Adrenal gland (tissue), 12 donors: ENCODE data around the gene GNG11. TPM values are rescaled to one million over a fixed set of nuclear protein-coding genes. Genes with fewer than 3 reads are reported as not detected.

Source experiments
- DNase-seq, 7 donors: peaks; one replicate each; pipeline ENCODE4 v3.0.0-alpha.2; 2019 to 2020
- H3K27ac ChIP-seq, 5 donors: fragments of 200-600 bp; sonication (generic) in 4 of 5; 1 replicate in 3 of 5; 2 replicates in 2 of 5; pipeline versions ENCODE4 v1.5.1 to v1.8.0; 2016 to 2020; ENCODE audit warnings: mild to moderate bottlenecking in 1 of 5
- H3K27me3 ChIP-seq: fragments of 200-600 bp; 2 replicates; pipeline ENCODE4 v1.8.0; 2021
- H3K36me3 ChIP-seq, 2 donors: fragments of 200-600 bp; replicated peaks in 1 of 2; 1 replicate in 1 of 2; 2 replicates in 1 of 2; pipeline versions ENCODE4 v1.5.1 to v1.8.0; 2018 to 2022
- H3K4me1 ChIP-seq, 2 donors: fragments of 200-600 bp; replicated peaks in 1 of 2; 1 replicate in 1 of 2; 2 replicates in 1 of 2; pipeline versions ENCODE4 v1.5.1 to v1.8.0; 2018 to 2021
- H3K4me3 ChIP-seq, 4 donors: fragments of 200-600 bp; sonication (generic) in 3 of 4; one replicate each; pipeline ENCODE4 v1.5.1; 2016 to 2018
- H3K9me3 ChIP-seq, 3 donors: fragments of 200-600 bp; sonication (generic) in 1 of 3; replicated peaks in 1 of 3; 1 replicate in 2 of 3; 2 replicates in 1 of 3; pipeline versions ENCODE4 v1.5.1 to v1.8.0; 2016 to 2021
- POLR2A ChIP-seq, 2 donors: fragments of 450-650 bp; IDR thresholded peaks; one replicate each; pipeline ENCODE4 v1.6.1; 2017; ENCODE audit warnings: antibody characterized with exemption in 2 of 2, mild to moderate bottlenecking in 2 of 2, moderate library complexity in 1 of 2
- WGBS, 4 donors: extraction: QIAGEN DNeasy Blood & Tissue Kit in 2 of 4; methylation state at CpG; one replicate each; pipeline versions ENCODE4 v1.1.5 to v1.1.7; 2013 to 2017; 5-methylcytosine and 5-hydroxymethylcytosine counted together
- intact Hi-C, 2 donors: fragments of 100-400 bp; cut with DNase I; formaldehyde crosslinking; loops; one replicate each; pipeline versions ENCODE4 v1.14.1 to v1.15.0; 2022 to 2023
- polyA plus RNA-seq, 3 donors: library from polyadenylated mRNA; stranded (reverse); fragments of 200-250 nt in 2 of 3; fragments of 350-450 nt in 1 of 3; fragmentation: Illumina TruSeq in 1 of 3; extraction: RNeasy Lipid Tissue Mini Kit (QIAGEN cat#74804) in 1 of 3; gene quantifications; one replicate each; pipeline ENCODE4 v1.2.3, GENCODE V29; 2013 to 2014
- total RNA-seq, 9 donors: library from RNA; depleted of rRNA in 4 of 9; stranded (reverse); fragments of >200 nt in 4 of 9; fragments of 120-200 nt in 1 of 9; fragmentation: NEBNext Ultra II Directional in 1 of 9; extraction: Animal tissue kit (Norgen Biotek cat#: 25700) in 1 of 9; gene quantifications; one replicate each; pipeline versions ENCODE4 v1.1.0 to v1.2.4, GENCODE V29; 2013 to 2023
- TF ChIP-seq, protein P1 (sequence below), 6 experiments: fragments of 450-650 bp in 4 of 6; fragments of 200-600 bp in 2 of 6; sonication (generic) in 1 of 6; IDR thresholded peaks; 1 replicate in 5 of 6; 2 replicates in 1 of 6; pipeline versions ENCODE4 v1.5.1 to v1.8.0; 2016 to 2021; ENCODE audit warnings: antibody characterized with exemption in 6 of 6, mild to moderate bottlenecking in 2 of 6, moderate library complexity in 1 of 6
- donor health status: healthy with polysubstance abuse.
- donor health status: Bipolar disorder and iron deficiency.
- donor health status: DM: yes; HTN: yes; CAD: no.
- donor health status: DM: no; HTN: no; CAD: no.
- donor health status: DM: no; HTN: no; CAD: no.
- donor health status: DM: yes; HTN: yes; CAD: no.

GNG11 gene
- total and polyA plus RNA-seq, 12 donors = 8.3 to 39.0 (median 18.2) TPM

DNA sequence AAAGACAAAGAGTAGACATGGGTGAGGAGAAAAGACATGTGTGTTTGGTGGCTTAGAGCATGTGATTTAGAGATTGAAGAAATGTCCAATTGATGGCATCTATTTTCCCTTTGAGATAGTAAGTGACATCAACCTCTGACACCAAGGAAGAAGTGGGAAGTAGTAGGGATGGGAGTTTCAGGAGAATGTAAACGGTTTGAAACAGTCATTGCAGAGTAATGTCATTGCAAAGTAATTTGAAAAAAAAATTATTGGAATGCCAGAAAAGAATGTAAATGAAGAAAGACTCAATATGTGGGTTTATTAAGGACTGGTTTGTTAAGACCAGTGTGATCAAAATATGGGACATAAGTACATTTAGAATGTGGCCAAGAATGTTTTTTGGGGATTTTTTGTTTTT lies 26.6 kb downstream of the GNG11 start:
- intact Hi-C loops = no loop called here
- no peak overlapping the region for H3K27ac ChIP-seq
- H3K4me1 ChIP-seq = peaks cover 6 to 10% of the 10 kb centered on the region in 2 donors
- no peaks in the 10 kb centered on the region for H3K27me3 ChIP-seq
- 70 to 88% (median 79%) methylated on average over 1 of the region's 1 CpG for WGBS, 4 donors
- H3K36me3 ChIP-seq = no peaks in the 10 kb centered on the region
- TF ChIP-seq POLR2A (IDR thresholded peaks at IDR 0.05) = no peak
- TF ChIP-seq, protein P1, sequence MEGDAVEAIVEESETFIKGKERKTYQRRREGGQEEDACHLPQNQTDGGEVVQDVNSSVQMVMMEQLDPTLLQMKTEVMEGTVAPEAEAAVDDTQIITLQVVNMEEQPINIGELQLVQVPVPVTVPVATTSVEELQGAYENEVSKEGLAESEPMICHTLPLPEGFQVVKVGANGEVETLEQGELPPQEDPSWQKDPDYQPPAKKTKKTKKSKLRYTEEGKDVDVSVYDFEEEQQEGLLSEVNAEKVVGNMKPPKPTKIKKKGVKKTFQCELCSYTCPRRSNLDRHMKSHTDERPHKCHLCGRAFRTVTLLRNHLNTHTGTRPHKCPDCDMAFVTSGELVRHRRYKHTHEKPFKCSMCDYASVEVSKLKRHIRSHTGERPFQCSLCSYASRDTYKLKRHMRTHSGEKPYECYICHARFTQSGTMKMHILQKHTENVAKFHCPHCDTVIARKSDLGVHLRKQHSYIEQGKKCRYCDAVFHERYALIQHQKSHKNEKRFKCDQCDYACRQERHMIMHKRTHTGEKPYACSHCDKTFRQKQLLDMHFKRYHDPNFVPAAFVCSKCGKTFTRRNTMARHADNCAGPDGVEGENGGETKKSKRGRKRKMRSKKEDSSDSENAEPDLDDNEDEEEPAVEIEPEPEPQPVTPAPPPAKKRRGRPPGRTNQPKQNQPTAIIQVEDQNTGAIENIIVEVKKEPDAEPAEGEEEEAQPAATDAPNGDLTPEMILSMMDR (IDR thresholded peaks at IDR 0.05) = no peak
- no peaks in the 10 kb centered on the region for H3K9me3 ChIP-seq
- H3K4me3 ChIP-seq = no peak overlapping the region
- no peak for DNase-seq

DNA sequence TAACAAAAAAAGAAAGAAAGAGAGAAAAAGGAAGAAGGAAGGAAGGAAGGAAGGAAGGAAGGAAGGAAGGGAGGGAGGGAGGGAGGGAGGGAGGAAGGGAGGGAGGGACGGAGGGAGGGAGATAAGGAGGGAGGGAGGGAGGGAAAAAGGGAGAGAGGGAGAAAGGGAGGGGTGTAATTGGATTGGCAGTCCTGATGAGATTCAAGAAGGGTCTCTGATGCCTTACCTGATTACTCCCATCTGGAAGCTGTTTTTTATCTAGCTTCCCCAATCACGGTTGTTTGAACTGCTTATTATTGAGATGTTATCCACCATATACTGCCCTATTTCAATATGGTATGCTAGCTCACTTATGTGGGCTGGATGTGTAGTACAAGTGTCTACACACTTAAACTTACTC lies 27.3 kb downstream of the GNG11 start:
- H3K9me3 ChIP-seq = no peaks in the 10 kb centered on the region
- intact Hi-C loops = no loop called here
- no peak for TF ChIP-seq POLR2A (IDR thresholded peaks at IDR 0.05)
- TF ChIP-seq, protein P1 (IDR thresholded peaks at IDR 0.05) = no peak
- WGBS, 4 donors = 53 to 67% (median 62%) methylated on average over 1 to 2 of the region's 2 CpGs
- DNase-seq = no peak
- H3K36me3 ChIP-seq = no peaks in the 10 kb centered on the region
- no peak overlapping the region for H3K4me3 ChIP-seq
- H3K27me3 ChIP-seq = no peaks in the 10 kb centered on the region
- H3K4me1 ChIP-seq = peaks cover 6 to 10% of the 10 kb centered on the region in 2 donors
- H3K27ac ChIP-seq = no peak overlapping the region

DNA sequence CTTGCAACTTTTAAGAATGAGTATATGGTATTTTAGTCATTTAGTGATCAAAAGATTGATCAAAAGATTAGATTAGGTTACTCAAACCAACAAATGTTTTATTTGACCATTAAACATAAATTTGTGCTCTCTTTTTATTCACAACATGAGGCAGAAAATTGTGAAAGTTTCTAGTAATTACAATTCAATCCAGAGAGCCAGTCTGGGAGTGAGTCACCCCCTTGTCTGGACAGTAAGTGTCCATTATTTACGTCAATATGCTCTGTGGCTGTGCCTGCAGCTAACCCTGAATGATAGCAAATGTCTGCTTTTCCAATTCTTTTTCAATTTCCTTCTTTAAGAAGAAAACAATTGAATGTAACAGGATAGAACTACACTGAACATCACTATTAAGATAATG lies 27.9 kb downstream of the GNG11 start:
- TF ChIP-seq, protein P1 (IDR thresholded peaks at IDR 0.05) = no peak
- TF ChIP-seq POLR2A (IDR thresholded peaks at IDR 0.05) = no peak
- intact Hi-C loops = no loop called here
- Histone ChIP-seq H3K4me3 (no peak overlapping the region), H3K4me1 (peaks cover 6% of the 10 kb centered on the region in 2 donors), H3K27me3 (no peaks in the 10 kb centered on the region), H3K27ac (no peak overlapping the region), H3K9me3 (no peaks in the 10 kb centered on the region), H3K36me3 (no peaks in the 10 kb centered on the region)
- DNase-seq = peak; percentile 16 to 62 (median 40)
- WGBS, 4 donors = 33 to 47% (median 42%) methylated on average over 1 of the region's 1 CpG

DNA sequence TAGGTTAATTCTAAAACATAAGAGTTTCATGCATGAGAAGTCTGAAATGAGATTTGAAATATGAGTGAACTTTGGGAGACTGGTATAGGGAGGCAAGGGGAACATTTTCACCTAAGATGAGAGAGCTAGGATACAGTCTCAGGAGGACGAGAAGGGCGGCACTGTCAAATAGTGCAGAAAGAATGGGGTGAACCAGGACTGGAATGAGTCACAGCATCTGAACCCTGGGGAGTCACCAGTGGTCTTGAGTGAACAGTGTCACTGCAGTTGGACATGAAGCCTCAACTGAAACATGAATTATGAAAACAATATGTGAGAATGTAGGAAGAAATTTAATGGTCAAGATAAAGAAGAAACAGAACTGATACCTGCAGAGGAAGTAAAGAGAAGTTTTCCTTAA lies 33.8 kb downstream of the GNG11 start:
- Histone ChIP-seq H3K4me1 (no peaks in the 10 kb centered on the region), H3K36me3 (no peaks in the 10 kb centered on the region), H3K9me3 (no peaks in the 10 kb centered on the region), H3K4me3 (no peak overlapping the region), H3K27ac (no peak overlapping the region), H3K27me3 (no peaks in the 10 kb centered on the region)
- intact Hi-C loops = no loop called here
- DNase-seq = no peak
- WGBS, 4 donors = 92 to 97% (median 95%) methylated on average over 2 of the region's 2 CpGs
- no peak for TF ChIP-seq POLR2A (IDR thresholded peaks at IDR 0.05)
- TF ChIP-seq, protein P1 (IDR thresholded peaks at IDR 0.05) = no peak
